B cell (primary cell): ENCODE results near the gene CUL9. TPM values are rescaled to one million over a fixed set of nuclear protein-coding genes. Genes with fewer than 3 reads are reported as not detected.
A peak's percentile ranks its signal among the peaks of the same experiment; 100 is the strongest.

Experiments used
- ATAC-seq: fragments of 200-7000 bp; cut with Tn5 transposase; one replicate; pipeline ENCODE4 v1.10.0; 2021; ENCODE audit warnings: low read depth, mild to moderate bottlenecking, moderate number of reproducible peaks, moderate library complexity
- CTCF ChIA-PET: fragments of 350-600 bp; sonication (Branson Sonifier 250); formaldehyde crosslinking; loops from one replicate; lab custom pipeline; 2021; ENCODE audit warnings: antibody characterized with exemption, inconsistent platforms; lab: Charles Lee
- POLR2A ChIA-PET: fragments of 350-600 bp; sonication (Branson Sonifier 250); formaldehyde crosslinking; loops from one replicate; lab custom pipeline; 2021; ENCODE audit warnings: antibody characterized with exemption; lab: Charles Lee
- DNase-seq: peaks from one replicate; pipeline ENCODE4 v3.0.0; 2013
- H2AFZ ChIP-seq: 2 replicates; pipeline ENCODE4 v1.6.1; 2012; ENCODE audit warnings: mild to moderate bottlenecking, low read depth, low read length; ENCODE audit not compliant: insufficient read depth, poor library complexity, severe bottlenecking
- H3K27ac ChIP-seq, 2 donors: 1 replicate in 1 of 2; 2 replicates in 1 of 2; pipeline ENCODE4 v1.5.1; 2012 to 2013; ENCODE audit warnings: low read length in 2 of 2, mild to moderate bottlenecking in 2 of 2, moderate library complexity in 1 of 2
- H3K27me3 ChIP-seq, 4 experiments: fragments of 200-600 bp in 1 of 4; sonication (generic) in 1 of 4; replicated peaks in 1 of 4; 1 replicate in 2 of 4; 2 replicates in 2 of 4; pipeline versions ENCODE4 v1.6.1 to v1.7.0; 2013 to 2016; ENCODE audit warnings: low read length in 3 of 4, mild to moderate bottlenecking in 2 of 4, mixed read lengths in 1 of 4, moderate library complexity in 1 of 4; ENCODE audit not compliant: insufficient read depth in 4 of 4, control insufficient read depth in 3 of 4; ENCODE audit errors: control extremely low read depth in 1 of 4
- H3K36me3 ChIP-seq, 2 experiments: replicated peaks in 1 of 2; 1 replicate in 1 of 2; 2 replicates in 1 of 2; pipeline versions ENCODE4 v1.6.1 to v1.7.1; 2013; ENCODE audit warnings: low read length in 1 of 2; ENCODE audit not compliant: insufficient read depth in 2 of 2, control insufficient read depth in 1 of 2; ENCODE audit errors: control extremely low read depth in 1 of 2, extremely low read depth in 1 of 2
- H3K4me1 ChIP-seq, 2 donors: fragments of 200-600 bp in 1 of 2; sonication (generic) in 1 of 2; 1 replicate in 1 of 2; 2 replicates in 1 of 2; pipeline versions ENCODE4 v1.5.1 to v1.6.1; 2013 to 2017; ENCODE audit warnings: low read length in 2 of 2; ENCODE audit not compliant: control insufficient read depth in 2 of 2, insufficient read depth in 2 of 2
- H3K4me2 ChIP-seq: replicated peaks from 2 replicates; pipeline ENCODE3; 2012; ENCODE audit warnings: mild to moderate bottlenecking, low read depth, low read length; ENCODE audit not compliant: poor library complexity, severe bottlenecking
- H3K4me3 ChIP-seq, 5 experiments: fragments of 200-600 bp in 1 of 5; sonication (generic) in 1 of 5; 1 replicate in 3 of 5; 2 replicates in 2 of 5; pipeline versions ENCODE4 v1.5.1 to v1.7.0; 2011 to 2016; ENCODE audit warnings: low read length in 4 of 5, mild to moderate bottlenecking in 4 of 5, low read depth in 2 of 5, control low read depth in 1 of 5, moderate library complexity in 1 of 5; ENCODE audit not compliant: insufficient read depth in 1 of 5; ENCODE audit errors: control extremely low read depth in 1 of 5, extremely low read depth in 1 of 5
- H3K79me2 ChIP-seq: fragments of 200-600 bp; sonication (generic); one replicate; pipeline ENCODE4 v1.6.0; 2016; ENCODE audit warnings: low read length; ENCODE audit not compliant: control insufficient read depth, insufficient read depth
- H3K9ac ChIP-seq: fragments of 200-600 bp; sonication (generic); 2 replicates; pipeline ENCODE4 v1.6.1; 2017; ENCODE audit warnings: mild to moderate bottlenecking, low read length, moderate library complexity
- H3K9me3 ChIP-seq, 3 donors: one replicate each; pipeline versions ENCODE4 v1.6.1 to v1.7.1; 2013; ENCODE audit warnings: low read length in 2 of 3; ENCODE audit not compliant: control insufficient read depth in 2 of 3, insufficient read depth in 1 of 3; ENCODE audit errors: control extremely low read depth in 1 of 3
- H4K20me1 ChIP-seq: 2 replicates; pipeline ENCODE4 v1.6.0; 2012; ENCODE audit warnings: mild to moderate bottlenecking, low read length; ENCODE audit not compliant: insufficient read depth, control insufficient read depth, poor library complexity, severe bottlenecking
- H3K27ac Mint-ChIP-seq: one replicate; pipeline ENCODE4 v1.8.0; 2021; ENCODE audit warnings: mixed read lengths
- H3K27me3 Mint-ChIP-seq: one replicate; pipeline ENCODE4 v1.8.0; 2021; ENCODE audit warnings: mixed read lengths
- H3K4me1 Mint-ChIP-seq: one replicate; pipeline ENCODE4 v1.8.0; 2021; ENCODE audit warnings: mixed read lengths
- H3K4me3 Mint-ChIP-seq: one replicate; pipeline ENCODE4 v1.8.0; 2021; ENCODE audit warnings: mixed read lengths
- H3K9me3 Mint-ChIP-seq: one replicate; pipeline ENCODE4 v1.8.0; 2022; ENCODE audit warnings: mixed read lengths; ENCODE audit not compliant: insufficient read depth
- CTCF ChIP-seq: fragments of 200-600 bp; IDR thresholded peaks from one replicate; pipeline ENCODE4 v1.8.0; 2022; ENCODE audit warnings: antibody characterized with exemption, mild to moderate bottlenecking
- EZH2 ChIP-seq: IDR thresholded peaks from 2 replicates; pipeline ENCODE4 v1.6.1; 2012; ENCODE audit warnings: borderline replicate concordance, low read depth, mild to moderate bottlenecking, moderate library complexity, low read length; ENCODE audit not compliant: insufficient read depth, poor library complexity, severe bottlenecking
- WGBS: methylation state at CpG from one replicate; pipeline ENCODE4 v1.1.5; 2013; ENCODE audit warnings: missing lambda C conversion rate; ENCODE audit not compliant: insufficient coverage; 5-methylcytosine and 5-hydroxymethylcytosine counted together
- intact Hi-C: fragments of 100-400 bp; cut with micrococcal nuclease; formaldehyde crosslinking; loops from one replicate; pipeline ENCODE4 v1.10.0; 2022
- polyA plus RNA-seq: library from polyadenylated mRNA; depleted of rRNA; stranded (reverse); fragments of >200 nt; gene quantifications from 2 replicates; pipeline ENCODE4 v1.2.3, GENCODE V29; 2012
- total RNA-seq, 2 donors: library from RNA; stranded (reverse); fragments of 120-200 nt in 1 of 2; gene quantifications; 1 replicate in 1 of 2; 2 replicates in 1 of 2; pipeline versions ENCODE4 v1.2.3 to v1.2.4, GENCODE V29; 2013 to 2022

Gene CUL9
- total and polyA plus RNA-seq, 2 donors (not counting 1 experiment from before 2014, with no cell fraction given) = 98.0 to 110 TPM

DNA sequence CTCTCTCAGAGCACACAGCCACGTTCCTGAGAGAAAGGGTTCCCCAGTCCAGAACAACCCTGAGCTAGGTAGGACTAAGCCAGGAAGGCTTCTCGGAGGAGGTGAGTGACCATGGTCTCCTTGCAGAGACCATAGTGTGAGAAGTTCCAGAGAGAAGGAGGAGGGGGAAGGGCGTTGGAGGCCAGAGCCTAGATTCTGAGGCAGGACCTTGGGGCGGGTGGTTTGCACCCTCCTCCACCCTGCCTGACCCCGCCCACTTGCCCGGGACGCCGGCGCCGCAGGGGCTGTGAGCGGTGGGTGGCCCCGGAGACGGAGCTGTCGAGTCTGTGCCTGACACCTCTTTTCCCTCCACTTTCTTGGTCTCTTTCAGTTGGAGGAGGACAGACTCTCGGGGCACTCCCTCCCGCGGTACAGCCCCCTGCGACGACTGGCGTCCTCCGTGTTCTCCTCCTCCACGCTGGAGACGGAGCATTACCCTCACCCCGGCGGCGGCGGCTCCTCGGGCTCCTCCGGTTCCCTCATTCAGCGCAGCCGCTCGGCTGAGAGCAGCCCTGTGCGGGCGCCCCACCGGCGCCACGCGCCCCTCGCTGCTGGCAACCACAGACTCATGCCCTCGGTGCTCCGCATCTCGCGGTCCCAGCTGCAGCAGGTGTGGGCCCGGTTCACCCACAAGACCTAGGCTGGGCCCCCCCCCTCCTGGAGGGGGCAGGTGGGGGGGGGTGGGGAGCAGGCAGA, 87.4 kb downstream of the CUL9 start:
- Histone ChIP-seq H4K20me1 (no peaks in the 10 kb centered on the region), H3K36me3 (no peaks in the 10 kb centered on the region), H3K27ac (no peak overlapping the region), H3K9me3 (peaks cover 0 to 7% (median 0%) of the 10 kb centered on the region in 3 donors), H3K4me2 (peak overlapping the region; percentile 86), H3K27me3 (peaks cover 0 to 11% (median 5%) of the 10 kb centered on the region in 4 experiments), H3K9ac (peak overlapping the region; percentile 58), H2AFZ (peak overlapping the region; percentile 71), H3K79me2 (no peaks in the 10 kb centered on the region), H3K4me1 (peaks cover 26 to 34% of the 10 kb centered on the region in 2 donors), H3K4me3 (peak overlapping the region in 4 of 5 experiments; percentile 36 to 54 (median 48))
- H3K4me3 Mint-ChIP-seq = peak overlapping the region; percentile 80
- CTCF ChIA-PET = interaction anchor here (0.7 to 2.7 kb wide), 7 partner anchors 11 to 238 kb away, joined by 3 to 11 read pairs (median 3); partner anchors contain the start of gene CRIP3
- intact Hi-C loops = loop anchor here (5.0 kb wide), 1 partner anchor 188 kb away; the partner anchor contains the start of gene DLK2
- DNase-seq (peak; percentile 58), ATAC-seq (peak; percentile 22)
- 5% methylated on average over 35 of the region's 44 CpGs for WGBS
- H3K9me3 Mint-ChIP-seq = no peaks in the 10 kb centered on the region
- peaks cover 44% of the 10 kb centered on the region for H3K4me1 Mint-ChIP-seq
- POLR2A ChIA-PET = no interaction called here
- H3K27me3 Mint-ChIP-seq = peaks cover 10% of the 10 kb centered on the region
- no peak for TF ChIP-seq CTCF
- TF ChIP-seq EZH2 = no peak
- peak overlapping the region; percentile 37 for H3K27ac Mint-ChIP-seq
